BE2C (cell line): ENCODE results near the gene SV2C.

Experiments used
- DNase-seq: peaks from one replicate; pipeline ENCODE4 v3.0.0-alpha.2; 2020
- H3K27me3 ChIP-seq: fragments of 250-450 bp; sonication (Bioruptor Pico); 2 replicates; pipeline ENCODE4 v1.5.1; 2020; ENCODE audit warnings: mild to moderate bottlenecking
- H3K36me3 ChIP-seq: fragments of 250-450 bp; sonication (Bioruptor Pico); 2 replicates; pipeline ENCODE4 v1.5.1; 2020; ENCODE audit warnings: mild to moderate bottlenecking
- H3K4me1 ChIP-seq: fragments of 250-450 bp; sonication (Bioruptor Pico); 2 replicates; pipeline ENCODE4 v1.5.1; 2020
- H3K4me3 ChIP-seq: 2 replicates; pipeline ENCODE4 v1.5.1; 2011; ENCODE audit warnings: low read depth, low read length
- H3K9me3 ChIP-seq: fragments of 250-450 bp; sonication (Bioruptor Pico); 2 replicates; pipeline ENCODE4 v1.5.1; 2020
- CTCF ChIP-seq: IDR thresholded peaks from 2 replicates; pipeline ENCODE4 v1.5.1; 2012; ENCODE audit warnings: mild to moderate bottlenecking, low read depth, low read length

The SV2C gene

DNA sequence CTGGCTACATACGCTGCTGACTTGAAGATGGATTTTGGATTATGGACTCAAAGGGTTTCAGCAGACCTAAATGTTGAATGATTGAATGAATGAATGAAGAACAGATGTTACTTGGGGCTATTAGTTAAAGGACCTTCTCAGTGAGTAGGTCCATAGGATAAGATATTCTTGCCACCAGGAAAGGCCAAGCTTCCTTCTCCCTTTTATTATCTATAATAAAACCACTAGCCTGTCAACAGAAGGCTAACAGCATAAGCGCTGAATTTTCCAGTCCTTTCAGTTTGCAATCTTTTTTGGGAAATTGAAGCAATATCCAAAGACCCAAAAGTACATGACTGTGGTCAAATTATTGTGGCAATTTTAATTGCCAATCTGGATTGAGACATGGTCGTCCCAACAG is 113.3 kb downstream of the SV2C start:
- no peaks in the 10 kb centered on the region for H3K4me1 ChIP-seq
- H3K27me3 ChIP-seq, result no peaks in the 10 kb centered on the region
- no peaks in the 10 kb centered on the region for H3K36me3 ChIP-seq
- no peak for DNase-seq
- H3K4me3 ChIP-seq, result no peak overlapping the region
- no peaks in the 10 kb centered on the region for H3K9me3 ChIP-seq
- TF ChIP-seq CTCF, result no peak

GRCh38 chr5:76196886-76197489 is 113.8 kb downstream of the SV2C start:
- TF ChIP-seq CTCF, result no peak
- Histone ChIP-seq H3K4me1 (no peaks in the 10 kb centered on the region), H3K9me3 (no peaks in the 10 kb centered on the region), H3K27me3 (no peaks in the 10 kb centered on the region), H3K4me3 (no peak overlapping the region), H3K36me3 (no peaks in the 10 kb centered on the region)
- no peak for DNase-seq

GRCh38 chr5:76197726-76198125 is 114.5 kb downstream of the SV2C start:
- no peaks in the 10 kb centered on the region for H3K4me1 ChIP-seq
- no peak for TF ChIP-seq CTCF
- H3K4me3 ChIP-seq, result no peak overlapping the region
- DNase-seq, result no peak
- no peaks in the 10 kb centered on the region for H3K36me3 ChIP-seq
- no peaks in the 10 kb centered on the region for H3K9me3 ChIP-seq
- no peaks in the 10 kb centered on the region for H3K27me3 ChIP-seq

- H3K9me3 ChIP-seq, result no peaks in the 10 kb centered on the region
- no peaks in the 10 kb centered on the region for H3K4me1 ChIP-seq
- DNase-seq, result no peak
- H3K36me3 ChIP-seq, result no peaks in the 10 kb centered on the region
- H3K4me3 ChIP-seq, result no peak overlapping the region
- no peak for TF ChIP-seq CTCF
- H3K27me3 ChIP-seq, result no peaks in the 10 kb centered on the region
These were observed 116.4 kb downstream of the SV2C start for GRCh38 chr5:76199336-76200318.

DNA sequence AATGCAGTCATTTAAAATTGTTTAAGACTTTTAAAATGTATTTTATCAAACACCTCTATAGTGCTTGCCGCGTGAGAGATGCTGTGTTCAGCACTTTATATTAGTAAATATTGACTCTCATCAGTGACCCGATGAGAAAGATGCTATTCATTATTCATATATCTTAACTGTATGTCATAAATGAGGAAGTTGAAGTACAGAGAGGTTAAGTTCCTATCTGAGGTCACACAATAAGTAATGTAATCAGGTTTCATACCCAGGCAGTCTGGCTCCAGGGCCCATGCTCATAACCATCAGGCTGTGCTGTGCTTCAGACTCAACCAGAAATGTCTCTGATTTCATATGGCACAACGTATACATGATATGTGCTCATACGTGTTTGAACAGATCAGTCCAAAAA is 119.0 kb downstream of the SV2C start:
- H3K4me1 ChIP-seq, result no peaks in the 10 kb centered on the region
- no peaks in the 10 kb centered on the region for H3K9me3 ChIP-seq
- no peaks in the 10 kb centered on the region for H3K36me3 ChIP-seq
- no peak for TF ChIP-seq CTCF
- no peak overlapping the region for H3K4me3 ChIP-seq
- no peaks in the 10 kb centered on the region for H3K27me3 ChIP-seq
- DNase-seq, result no peak

GRCh38 chr5:76204191-76204590 is 121.0 kb downstream of the SV2C start:
- no peak for TF ChIP-seq CTCF
- H3K36me3 ChIP-seq, result no peaks in the 10 kb centered on the region
- H3K4me1 ChIP-seq, result no peaks in the 10 kb centered on the region
- H3K9me3 ChIP-seq, result no peaks in the 10 kb centered on the region
- no peak overlapping the region for H3K4me3 ChIP-seq
- no peak for DNase-seq
- H3K27me3 ChIP-seq, result no peaks in the 10 kb centered on the region
